Measurements from ENCODE around the gene PUS1.

The PUS1 gene

DNA sequence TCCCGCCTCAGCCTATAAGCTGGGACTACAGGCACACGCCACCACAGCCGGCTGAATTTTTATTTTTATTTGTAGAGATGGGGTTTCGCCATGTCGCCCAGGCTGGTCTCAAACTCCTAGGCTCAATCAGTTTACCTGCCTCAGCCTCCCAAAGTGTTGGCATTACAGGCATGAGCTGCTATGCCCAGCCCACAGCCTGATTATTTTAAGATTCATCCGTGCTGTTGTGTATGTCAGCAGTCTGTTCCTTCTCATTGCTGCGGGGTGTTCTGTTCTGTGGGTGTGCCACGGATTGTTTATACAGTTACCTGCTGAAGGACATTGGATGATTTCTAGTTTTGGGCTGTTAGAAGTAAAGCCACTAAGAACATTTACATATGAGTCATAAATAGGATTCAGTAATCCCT, 11.1 kb downstream of the PUS1 start:
- no peaks in the 10 kb centered on the region for H3K27me3 ChIP-seq (ENCODE audit: insufficient read depth, low read length, poor library complexity)
- no peak for ATAC-seq (ENCODE audit: insufficient read depth, low read depth)
- no peak overlapping the region for H2AFZ ChIP-seq (ENCODE audit: low read depth, low read length)
- no peaks in the 10 kb centered on the region for H3K4me1 ChIP-seq (ENCODE audit: insufficient read depth, low read length)
- no peak overlapping the region for H3K4me3 ChIP-seq (ENCODE audit: low read depth in 1 of 2, low read length in 2 of 2)
- H4K20me1 ChIP-seq (ENCODE audit: insufficient read depth, low read length): peaks cover 18% of the 10 kb centered on the region
- H3K27ac ChIP-seq (ENCODE audit: low read length): no peak overlapping the region
- no peak for TF ChIP-seq EZH2 (IDR thresholded peaks at IDR 0.05; ENCODE audit: borderline replicate concordance, low read depth, low read length, severe bottlenecking)
- TF ChIP-seq, protein P1, sequence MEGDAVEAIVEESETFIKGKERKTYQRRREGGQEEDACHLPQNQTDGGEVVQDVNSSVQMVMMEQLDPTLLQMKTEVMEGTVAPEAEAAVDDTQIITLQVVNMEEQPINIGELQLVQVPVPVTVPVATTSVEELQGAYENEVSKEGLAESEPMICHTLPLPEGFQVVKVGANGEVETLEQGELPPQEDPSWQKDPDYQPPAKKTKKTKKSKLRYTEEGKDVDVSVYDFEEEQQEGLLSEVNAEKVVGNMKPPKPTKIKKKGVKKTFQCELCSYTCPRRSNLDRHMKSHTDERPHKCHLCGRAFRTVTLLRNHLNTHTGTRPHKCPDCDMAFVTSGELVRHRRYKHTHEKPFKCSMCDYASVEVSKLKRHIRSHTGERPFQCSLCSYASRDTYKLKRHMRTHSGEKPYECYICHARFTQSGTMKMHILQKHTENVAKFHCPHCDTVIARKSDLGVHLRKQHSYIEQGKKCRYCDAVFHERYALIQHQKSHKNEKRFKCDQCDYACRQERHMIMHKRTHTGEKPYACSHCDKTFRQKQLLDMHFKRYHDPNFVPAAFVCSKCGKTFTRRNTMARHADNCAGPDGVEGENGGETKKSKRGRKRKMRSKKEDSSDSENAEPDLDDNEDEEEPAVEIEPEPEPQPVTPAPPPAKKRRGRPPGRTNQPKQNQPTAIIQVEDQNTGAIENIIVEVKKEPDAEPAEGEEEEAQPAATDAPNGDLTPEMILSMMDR (IDR thresholded peaks at IDR 0.05; ENCODE audit: borderline replicate concordance, extremely low read depth, low read length, poor library complexity, severe bottlenecking): no peak
- H3K9ac ChIP-seq (ENCODE audit: low read depth, low read length): no peak overlapping the region
- no peaks in the 10 kb centered on the region for H3K9me3 ChIP-seq (ENCODE audit: insufficient read depth, low read length, severe bottlenecking)
- no peak for DNase-seq
- peaks cover 69% of the 10 kb centered on the region for H3K36me3 ChIP-seq (ENCODE audit: insufficient read depth, low read length)
- H3K4me2 ChIP-seq (ENCODE audit: insufficient read depth, low read length): no peak overlapping the region
- H3K79me2 ChIP-seq (ENCODE audit: insufficient read depth, low read length): peaks cover 2% of the 10 kb centered on the region; the same call in 1 of the 2 replicates

DNA sequence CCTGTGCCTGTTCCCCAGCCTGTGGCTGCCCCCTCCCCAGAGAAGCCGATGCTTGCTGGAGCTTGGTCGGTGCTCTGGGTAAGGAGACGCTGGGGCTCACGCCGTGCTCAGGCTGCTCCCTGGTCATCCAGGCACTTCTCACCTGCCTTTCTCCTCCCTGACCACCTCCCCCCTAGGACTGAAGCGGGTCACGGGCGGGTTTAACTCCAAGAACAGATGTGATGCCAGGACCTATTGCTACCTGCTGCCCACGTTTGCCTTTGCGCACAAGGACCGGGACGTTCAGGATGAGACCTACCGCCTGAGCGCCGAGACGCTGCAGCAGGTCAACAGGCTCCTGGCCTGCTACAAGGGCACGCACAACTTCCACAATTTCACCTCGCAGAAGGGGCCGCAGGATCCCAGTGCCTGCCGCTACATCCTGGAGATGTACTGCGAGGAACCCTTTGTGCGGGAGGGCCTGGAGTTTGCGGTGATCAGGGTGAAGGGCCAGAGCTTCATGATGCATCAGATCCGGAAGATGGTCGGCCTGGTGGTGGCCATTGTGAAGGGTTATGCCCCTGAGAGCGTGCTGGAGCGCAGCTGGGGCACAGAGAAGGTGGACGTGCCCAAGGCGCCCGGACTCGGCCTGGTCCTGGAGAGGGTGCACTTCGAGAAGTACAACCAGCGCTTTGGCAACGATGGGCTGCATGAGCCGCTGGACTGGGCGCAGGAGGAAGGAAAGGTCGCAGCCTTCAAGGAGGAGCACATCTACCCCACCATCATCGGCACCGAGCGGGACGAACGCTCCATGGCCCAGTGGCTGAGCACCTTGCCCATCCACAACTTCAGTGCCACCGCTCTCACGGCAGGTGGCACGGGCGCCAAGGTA, 12.3 kb downstream of the PUS1 start:
- peaks cover 2% of the 10 kb centered on the region; the same call in 1 of the 2 replicates for H3K79me2 ChIP-seq (ENCODE audit: insufficient read depth, low read length)
- ATAC-seq (ENCODE audit: insufficient read depth, low read depth) (no peak), DNase-seq (no peak)
- H4K20me1 ChIP-seq (ENCODE audit: insufficient read depth, low read length): peaks cover 18% of the 10 kb centered on the region
- H3K27me3 ChIP-seq (ENCODE audit: insufficient read depth, low read length, poor library complexity): no peaks in the 10 kb centered on the region
- TF ChIP-seq, protein P1 (IDR thresholded peaks at IDR 0.05; ENCODE audit: borderline replicate concordance, extremely low read depth, low read length, poor library complexity, severe bottlenecking): no peak
- TF ChIP-seq EZH2 (IDR thresholded peaks at IDR 0.05; ENCODE audit: borderline replicate concordance, low read depth, low read length, severe bottlenecking): no peak
- no peaks in the 10 kb centered on the region for H3K4me1 ChIP-seq (ENCODE audit: insufficient read depth, low read length)
- no peak overlapping the region for H3K27ac ChIP-seq (ENCODE audit: low read length)
- no peak overlapping the region for H3K4me2 ChIP-seq (ENCODE audit: insufficient read depth, low read length)
- H3K4me3 ChIP-seq (ENCODE audit: low read depth in 1 of 2, low read length in 2 of 2): no peak overlapping the region
- peaks cover 64% of the 10 kb centered on the region for H3K36me3 ChIP-seq (ENCODE audit: insufficient read depth, low read length)
- H2AFZ ChIP-seq (ENCODE audit: low read depth, low read length): no peak overlapping the region
- no peak overlapping the region for H3K9ac ChIP-seq (ENCODE audit: low read depth, low read length)
- H3K9me3 ChIP-seq (ENCODE audit: insufficient read depth, low read length, severe bottlenecking): no peaks in the 10 kb centered on the region

DNA sequence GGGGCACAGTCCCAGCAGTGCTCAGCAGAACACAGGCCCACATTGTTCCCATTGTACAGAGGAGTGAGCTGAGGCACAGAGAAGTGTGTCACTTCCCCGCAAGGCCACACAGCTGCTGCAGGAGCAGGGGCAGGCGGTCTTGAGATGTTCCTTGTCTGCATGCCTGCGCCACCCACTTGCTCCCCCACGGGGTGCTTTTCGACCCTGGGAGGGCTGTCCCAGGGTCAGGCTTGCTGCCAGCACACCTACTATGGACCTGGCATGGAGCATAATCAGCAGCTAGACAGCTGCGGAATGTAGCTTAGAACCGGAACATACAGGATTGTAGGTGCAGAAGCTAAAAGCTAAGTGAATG, 12.9 kb downstream of the PUS1 start:
- H3K9me3 ChIP-seq (ENCODE audit: insufficient read depth, low read length, severe bottlenecking): no peaks in the 10 kb centered on the region
- no peak overlapping the region for H3K4me3 ChIP-seq (ENCODE audit: low read depth in 1 of 2, low read length in 2 of 2)
- H3K27ac ChIP-seq (ENCODE audit: low read length): no peak overlapping the region
- no peak overlapping the region for H2AFZ ChIP-seq (ENCODE audit: low read depth, low read length)
- DNase-seq (no peak), ATAC-seq (ENCODE audit: insufficient read depth, low read depth) (no peak)
- H3K9ac ChIP-seq (ENCODE audit: low read depth, low read length): no peak overlapping the region
- H3K4me1 ChIP-seq (ENCODE audit: insufficient read depth, low read length): no peaks in the 10 kb centered on the region
- no peak overlapping the region for H3K4me2 ChIP-seq (ENCODE audit: insufficient read depth, low read length)
- H3K36me3 ChIP-seq (ENCODE audit: insufficient read depth, low read length): peaks cover 60% of the 10 kb centered on the region
- H4K20me1 ChIP-seq (ENCODE audit: insufficient read depth, low read length): peaks cover 18% of the 10 kb centered on the region
- no peaks in the 10 kb centered on the region for H3K27me3 ChIP-seq (ENCODE audit: insufficient read depth, low read length, poor library complexity)
- TF ChIP-seq, protein P1 (IDR thresholded peaks at IDR 0.05; ENCODE audit: borderline replicate concordance, extremely low read depth, low read length, poor library complexity, severe bottlenecking): no peak
- no peak for TF ChIP-seq EZH2 (IDR thresholded peaks at IDR 0.05; ENCODE audit: borderline replicate concordance, low read depth, low read length, severe bottlenecking)
- peaks cover 2% of the 10 kb centered on the region; the same call in 1 of the 2 replicates for H3K79me2 ChIP-seq (ENCODE audit: insufficient read depth, low read length)
